Lower leg skin (tissue), 4 donors: ENCODE data around the gene GPNMB. TPM values are rescaled to one million over a fixed set of nuclear protein-coding genes. Genes with fewer than 3 reads are reported as not detected.

ENCODE experiments used
- DNase-seq, 2 donors: peaks; one replicate each; pipeline ENCODE4 v3.0.0-alpha.2; 2019; ENCODE audit warnings: low spot score in 2 of 2
- H3K4me3 ChIP-seq: fragments of 200-600 bp; sonication (generic); 2 replicates; pipeline ENCODE4 v1.5.1; 2017; ENCODE audit warnings: mild to moderate bottlenecking, low read depth; ENCODE audit not compliant: poor library complexity, severe bottlenecking
- CTCF ChIP-seq, 3 donors: fragments of 450-650 bp; IDR thresholded peaks; one replicate each; pipeline ENCODE4 v1.5.1; 2016; ENCODE audit warnings: antibody characterized with exemption in 3 of 3, mild to moderate bottlenecking in 3 of 3, moderate library complexity in 2 of 3
- POLR2A ChIP-seq, 2 donors: fragments of 450-650 bp; IDR thresholded peaks; one replicate each; pipeline ENCODE4 v1.6.1; 2016 to 2017; ENCODE audit warnings: antibody characterized with exemption in 2 of 2, mild to moderate bottlenecking in 1 of 2, moderate library complexity in 1 of 2
- WGBS, 2 donors: methylation state at CpG; one replicate each; pipeline ENCODE4 v1.1.5; 2018; 5-methylcytosine and 5-hydroxymethylcytosine counted together
- intact Hi-C: fragments of 100-400 bp; cut with DNase I; formaldehyde crosslinking; loops from one replicate; pipeline ENCODE4 v1.15.0; 2023; ENCODE audit warnings: low total_unique reads
- total RNA-seq, 4 donors: library from RNA; depleted of rRNA; stranded (reverse); fragments of >200 nt; gene quantifications; one replicate each; pipeline ENCODE4 v1.1.0, GENCODE V29; 2016

Gene GPNMB
- total RNA-seq, 4 donors from 2014 or later: 357 to 554 (median 469) TPM

GRCh38 chr7:23212841-23213240, 33.7 kb upstream of the GPNMB start:
- intact Hi-C loops: no loop called here
- 80 to 90% methylated on average over 4 of the region's 4 CpGs for WGBS, 2 donors

GRCh38 chr7:23213755-23214154, 32.8 kb upstream of the GPNMB start:
- intact Hi-C loops: no loop called here
- DNase-seq: peak in 1 of 2 donors; percentile 17
- TF ChIP-seq CTCF (IDR thresholded peaks at IDR 0.05) (no peak), POLR2A (IDR thresholded peaks at IDR 0.05) (no peak)

More at GRCh38 chr7:23212841-23213240, 33.7 kb upstream of the GPNMB start:
- H3K4me3 ChIP-seq: no peak overlapping the region
- TF ChIP-seq CTCF (IDR thresholded peaks at IDR 0.05): no peak
- no peak for TF ChIP-seq POLR2A (IDR thresholded peaks at IDR 0.05)
- DNase-seq: no peak

GRCh38 chr7:23214423-23214822, 32.2 kb upstream of the GPNMB start:
- WGBS, 2 donors: 39 to 66% methylated on average over 5 of the region's 5 CpGs
- no peak overlapping the region for H3K4me3 ChIP-seq
- TF ChIP-seq POLR2A (IDR thresholded peaks at IDR 0.05) (no peak), CTCF (IDR thresholded peaks at IDR 0.05) (no peak)
- intact Hi-C loops: no loop called here
- DNase-seq: peak in 1 of 2 donors; percentile 43

More at GRCh38 chr7:23213755-23214154, 32.8 kb upstream of the GPNMB start:
- no peak overlapping the region for H3K4me3 ChIP-seq
- 92 to 95% methylated on average over 11 of the region's 11 CpGs for WGBS, 2 donors

GRCh38 chr7:23214938-23215337, 31.6 kb upstream of the GPNMB start:
- TF ChIP-seq CTCF (IDR thresholded peaks at IDR 0.05) (no peak), POLR2A (IDR thresholded peaks at IDR 0.05) (no peak)
- WGBS, 2 donors: 87 to 89% methylated on average over 6 of the region's 6 CpGs
- no peak overlapping the region for H3K4me3 ChIP-seq
- intact Hi-C loops: no loop called here
- no peak for DNase-seq

GRCh38 chr7:23216021-23216420, 30.6 kb upstream of the GPNMB start:
- WGBS, 2 donors: 69 to 71% methylated on average over 2 of the region's 2 CpGs
- H3K4me3 ChIP-seq: no peak overlapping the region
- TF ChIP-seq CTCF (IDR thresholded peaks at IDR 0.05) (no peak), POLR2A (IDR thresholded peaks at IDR 0.05) (no peak)
- intact Hi-C loops: no loop called here
- peak in 1 of 2 donors; percentile 68 for DNase-seq

- no peak for TF ChIP-seq POLR2A (IDR thresholded peaks at IDR 0.05)
- TF ChIP-seq CTCF (IDR thresholded peaks at IDR 0.05): no peak
- intact Hi-C loops: no loop called here
- no peak overlapping the region for H3K4me3 ChIP-seq
- 67 to 71% methylated on average over 3 of the region's 3 CpGs for WGBS, 2 donors
- DNase-seq: peak in 1 of 2 donors; percentile 61
Measured at GRCh38 chr7:23218196-23218595, 28.4 kb upstream of the GPNMB start.
